ENCODE results near the gene PRKAG2.
A peak's percentile ranks its signal among the peaks of the same experiment; 100 is the strongest.

PRKAG2 gene

DNA sequence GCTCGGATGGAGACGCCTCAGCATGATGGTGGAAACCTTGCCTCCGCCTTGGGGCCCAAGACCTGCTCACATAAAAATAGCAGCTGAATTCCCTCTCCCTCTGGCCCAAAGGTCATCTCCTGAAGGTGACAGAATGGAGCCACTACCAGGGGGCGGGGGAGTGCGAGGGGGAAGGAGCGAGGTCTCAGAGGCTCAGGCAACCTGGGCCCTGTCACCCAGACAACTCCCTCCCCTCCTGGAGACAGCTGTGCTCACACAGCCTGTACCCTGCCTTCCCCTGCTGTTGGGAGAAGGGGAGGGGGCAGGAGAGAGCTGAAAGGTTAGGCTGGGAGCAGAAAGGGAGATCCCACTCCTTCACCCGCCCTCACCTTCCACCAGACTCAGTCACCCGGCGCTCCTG, 184.2 kb downstream of the PRKAG2 start:
- Histone ChIP-seq H3K27ac (no peak overlapping the region), H3K4me3 (no peak overlapping the region)
- DNase-seq (ENCODE audit: low spot score), result no peak
- TF ChIP-seq, protein P1, sequence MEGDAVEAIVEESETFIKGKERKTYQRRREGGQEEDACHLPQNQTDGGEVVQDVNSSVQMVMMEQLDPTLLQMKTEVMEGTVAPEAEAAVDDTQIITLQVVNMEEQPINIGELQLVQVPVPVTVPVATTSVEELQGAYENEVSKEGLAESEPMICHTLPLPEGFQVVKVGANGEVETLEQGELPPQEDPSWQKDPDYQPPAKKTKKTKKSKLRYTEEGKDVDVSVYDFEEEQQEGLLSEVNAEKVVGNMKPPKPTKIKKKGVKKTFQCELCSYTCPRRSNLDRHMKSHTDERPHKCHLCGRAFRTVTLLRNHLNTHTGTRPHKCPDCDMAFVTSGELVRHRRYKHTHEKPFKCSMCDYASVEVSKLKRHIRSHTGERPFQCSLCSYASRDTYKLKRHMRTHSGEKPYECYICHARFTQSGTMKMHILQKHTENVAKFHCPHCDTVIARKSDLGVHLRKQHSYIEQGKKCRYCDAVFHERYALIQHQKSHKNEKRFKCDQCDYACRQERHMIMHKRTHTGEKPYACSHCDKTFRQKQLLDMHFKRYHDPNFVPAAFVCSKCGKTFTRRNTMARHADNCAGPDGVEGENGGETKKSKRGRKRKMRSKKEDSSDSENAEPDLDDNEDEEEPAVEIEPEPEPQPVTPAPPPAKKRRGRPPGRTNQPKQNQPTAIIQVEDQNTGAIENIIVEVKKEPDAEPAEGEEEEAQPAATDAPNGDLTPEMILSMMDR (IDR thresholded peaks at IDR 0.05), result no peak

DNA sequence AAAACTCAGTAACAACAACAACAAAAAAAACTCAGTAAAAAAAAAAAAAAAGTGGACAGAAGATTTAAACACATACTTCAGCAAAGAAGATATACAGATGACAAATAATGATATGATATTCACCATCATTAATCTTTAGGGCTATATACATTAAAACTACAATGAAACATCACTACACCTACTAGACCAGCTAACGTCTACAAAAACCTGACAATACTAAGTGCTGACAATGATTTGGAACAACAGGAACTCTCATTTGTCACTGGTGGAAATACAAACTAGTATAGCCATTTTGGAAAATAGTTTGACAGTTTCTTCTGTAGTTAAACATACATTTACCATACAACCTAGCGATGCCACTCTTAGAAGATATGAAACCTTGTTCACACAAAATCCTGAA, 185.5 kb downstream of the PRKAG2 start:
- Histone ChIP-seq H3K27ac (no peak overlapping the region), H3K4me3 (no peak overlapping the region)
- no peak for DNase-seq (ENCODE audit: low spot score)
- TF ChIP-seq, protein P1 (IDR thresholded peaks at IDR 0.05), result no peak

DNA sequence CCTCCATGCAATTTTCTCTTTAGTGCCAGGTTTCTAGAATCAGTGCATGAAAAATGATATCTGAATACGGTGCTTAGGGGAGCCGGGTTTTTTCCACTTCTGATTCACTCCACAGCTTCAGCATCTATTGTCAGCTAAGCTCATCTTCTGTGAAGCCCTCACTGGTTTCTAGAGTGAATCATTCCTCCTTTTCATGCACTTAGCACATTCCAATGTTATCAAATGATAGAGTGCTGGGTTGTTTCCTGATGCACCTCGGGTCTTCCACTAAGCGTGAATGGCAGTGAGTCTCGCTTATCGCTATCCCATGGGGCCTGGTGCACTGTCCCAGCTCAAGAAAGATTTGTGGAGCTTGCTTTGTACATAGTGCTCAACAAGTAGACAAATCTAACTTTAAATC, 186.3 kb downstream of the PRKAG2 start:
- TF ChIP-seq, protein P1 (IDR thresholded peaks at IDR 0.05), result no peak
- DNase-seq (ENCODE audit: low spot score), result no peak
- Histone ChIP-seq H3K27ac (no peak overlapping the region), H3K4me3 (no peak overlapping the region)

DNA sequence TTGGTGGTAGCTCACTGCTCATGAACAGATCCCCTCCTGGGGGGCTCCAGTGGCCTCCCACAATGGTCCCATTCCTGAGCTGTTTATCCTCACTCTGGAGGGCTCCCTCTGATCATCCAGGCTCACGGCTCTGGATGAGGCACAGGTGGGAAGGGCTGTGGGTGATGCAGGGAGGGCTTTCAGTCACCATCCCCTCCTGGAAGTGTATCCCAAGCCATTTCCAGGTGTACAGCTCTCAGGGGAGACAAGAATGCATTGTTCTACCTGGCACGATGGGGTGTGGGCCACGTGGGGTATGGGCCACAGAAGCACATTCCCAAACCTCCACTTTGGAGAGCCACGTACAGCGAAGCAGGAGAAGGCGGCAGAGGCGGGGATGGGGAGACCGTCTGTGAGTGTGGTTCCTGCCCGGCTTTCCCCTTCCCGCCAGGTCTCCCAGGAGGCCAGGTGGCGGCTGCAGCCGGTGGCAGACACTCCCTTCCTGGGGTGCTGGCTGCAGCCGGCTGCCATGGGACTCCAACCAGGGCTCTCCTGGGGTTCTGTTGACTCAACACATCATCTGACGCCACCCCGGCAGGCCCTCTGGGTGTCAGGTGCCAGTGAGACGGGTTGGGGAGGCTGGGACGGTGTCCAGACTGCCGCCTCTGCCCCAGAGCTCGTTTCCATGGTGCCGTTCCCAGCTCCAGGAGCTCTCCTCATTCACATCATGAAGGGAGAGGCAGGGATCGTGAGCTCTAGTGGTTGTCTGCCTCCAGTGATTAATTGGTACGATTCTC, 187.5 kb downstream of the PRKAG2 start:
- TF ChIP-seq, protein P1 (IDR thresholded peaks at IDR 0.05), result no peak
- DNase-seq (ENCODE audit: low spot score), result no peak
- Histone ChIP-seq H3K27ac (peak overlapping the region in 1 of 2 donors; percentile 91), H3K4me3 (no peak overlapping the region)

DNA sequence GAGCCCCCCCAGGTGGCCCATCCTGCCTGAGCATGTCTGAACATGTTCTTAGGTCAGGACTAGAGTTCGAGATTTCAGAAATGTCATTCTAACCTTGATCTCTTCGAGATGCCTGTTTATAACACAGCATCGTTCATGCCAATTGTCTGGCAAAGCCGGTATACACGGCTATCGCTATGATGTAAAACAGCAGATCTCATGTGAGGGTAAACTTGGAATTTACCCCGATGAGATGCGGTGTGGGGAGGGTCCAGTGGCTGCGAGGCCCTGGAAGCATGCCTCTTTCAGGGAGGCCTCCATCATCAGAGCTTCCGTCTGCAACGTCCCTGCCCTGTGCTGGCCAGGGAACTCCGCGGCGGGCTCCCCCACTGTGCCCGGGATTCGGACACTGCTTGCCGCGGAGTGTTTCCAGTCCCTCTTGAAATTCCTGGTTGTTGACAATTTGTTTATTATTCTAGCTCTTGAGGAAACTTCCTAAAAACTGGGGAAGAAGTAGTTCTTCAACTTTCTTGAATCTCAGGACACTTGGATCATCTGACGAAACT, 188.6 kb downstream of the PRKAG2 start:
- peak overlapping the region; percentile 85 to 91 for H3K27ac ChIP-seq

DNA sequence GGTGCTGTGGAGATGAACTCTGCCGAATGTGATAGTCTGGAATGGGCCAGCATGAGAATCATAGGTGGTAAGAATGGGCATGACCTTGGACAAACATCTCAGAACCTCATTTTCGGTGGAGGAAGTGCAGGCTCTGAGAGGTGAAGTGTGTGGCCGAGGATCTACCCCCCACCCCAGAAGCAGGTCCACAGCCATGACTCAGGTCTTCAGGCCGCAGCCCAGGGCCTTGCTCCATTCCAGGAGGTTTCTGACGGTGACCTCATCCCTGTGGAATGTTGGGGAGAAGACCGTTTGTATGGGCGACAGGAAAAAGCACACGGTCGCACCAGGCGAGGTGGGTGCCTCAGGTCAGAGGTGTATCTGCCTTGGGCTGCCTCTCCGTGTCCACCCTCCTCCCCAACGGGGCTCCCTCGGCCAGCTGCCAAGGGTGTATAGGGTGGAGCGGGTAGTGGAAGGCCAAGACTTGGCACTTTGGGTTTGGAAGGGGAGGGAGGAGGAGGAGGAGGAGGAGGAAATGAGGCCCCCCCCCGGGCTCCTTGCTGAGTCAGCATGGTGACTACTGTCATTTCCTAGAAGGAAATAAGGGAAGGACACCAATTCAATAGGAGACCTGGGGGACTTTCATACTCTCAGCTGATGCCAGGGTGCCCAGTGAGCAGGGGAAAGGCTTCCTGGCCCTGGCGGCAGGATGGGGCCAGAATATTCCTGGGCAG, 189.2 kb downstream of the PRKAG2 start:
- Histone ChIP-seq H3K27ac (peak overlapping the region; percentile 85 to 91), H3K4me3 (peak overlapping the region; percentile 26)
- TF ChIP-seq, protein P1 (IDR thresholded peaks at IDR 0.05), result no peak
- DNase-seq (ENCODE audit: low spot score), result peak; percentile 93

More for the DNA sequence above, 188.6 kb downstream of the PRKAG2 start:
- TF ChIP-seq, protein P1 (IDR thresholded peaks at IDR 0.05), result no peak
- no peak for DNase-seq (ENCODE audit: low spot score)
- peak overlapping the region; percentile 26 for H3K4me3 ChIP-seq

Data from coronary artery (tissue), 2 donors.